ENCODE results near the gene STK11.
"Not testable (repeated sequence)": the region's sequence is repeated elsewhere in the genome, so short reads cannot be mapped to it uniquely, and the experiment has no call there.

The STK11 gene

DNA sequence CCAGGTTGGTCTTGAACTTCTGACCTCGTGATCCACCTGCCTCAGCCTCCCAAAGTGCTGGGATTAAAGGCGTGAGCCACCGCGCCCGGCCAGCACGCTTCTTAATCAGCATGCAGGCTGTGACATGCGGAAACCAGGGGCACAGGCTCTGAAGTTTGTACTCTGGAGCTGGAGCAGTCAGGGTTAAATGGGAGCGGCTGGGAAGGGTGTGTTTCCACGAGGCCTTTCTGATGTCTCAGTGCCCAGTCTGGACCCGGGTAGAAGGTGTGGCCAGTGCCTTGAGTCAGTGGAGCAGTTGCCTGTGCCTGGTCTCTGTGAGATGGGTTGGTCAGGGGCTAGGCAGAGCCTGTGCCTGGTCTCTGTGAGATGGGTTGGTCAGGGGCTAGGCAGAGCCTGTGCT is 3.3 kb downstream of the STK11 start:
- DNase-seq (ENCODE audit: low read depth): not testable (repeated sequence)

DNA sequence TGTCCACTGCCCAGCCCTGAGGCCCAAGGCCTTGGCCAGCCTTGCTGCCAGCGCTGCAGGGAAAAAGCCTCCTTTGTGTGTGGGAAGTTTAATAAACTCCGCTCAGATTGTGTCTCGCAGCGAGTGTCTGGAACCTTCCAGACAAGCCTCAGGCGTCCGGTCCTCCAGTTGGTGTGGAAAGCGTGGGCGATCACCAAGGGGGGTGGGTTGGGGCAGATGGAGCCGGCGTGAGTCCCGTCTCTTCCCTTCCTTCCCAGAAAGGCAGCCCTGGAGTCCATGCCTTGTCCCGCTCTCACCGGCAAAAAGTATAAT is 4.6 kb downstream of the STK11 start:
- no peak for DNase-seq (ENCODE audit: low read depth)

DNA sequence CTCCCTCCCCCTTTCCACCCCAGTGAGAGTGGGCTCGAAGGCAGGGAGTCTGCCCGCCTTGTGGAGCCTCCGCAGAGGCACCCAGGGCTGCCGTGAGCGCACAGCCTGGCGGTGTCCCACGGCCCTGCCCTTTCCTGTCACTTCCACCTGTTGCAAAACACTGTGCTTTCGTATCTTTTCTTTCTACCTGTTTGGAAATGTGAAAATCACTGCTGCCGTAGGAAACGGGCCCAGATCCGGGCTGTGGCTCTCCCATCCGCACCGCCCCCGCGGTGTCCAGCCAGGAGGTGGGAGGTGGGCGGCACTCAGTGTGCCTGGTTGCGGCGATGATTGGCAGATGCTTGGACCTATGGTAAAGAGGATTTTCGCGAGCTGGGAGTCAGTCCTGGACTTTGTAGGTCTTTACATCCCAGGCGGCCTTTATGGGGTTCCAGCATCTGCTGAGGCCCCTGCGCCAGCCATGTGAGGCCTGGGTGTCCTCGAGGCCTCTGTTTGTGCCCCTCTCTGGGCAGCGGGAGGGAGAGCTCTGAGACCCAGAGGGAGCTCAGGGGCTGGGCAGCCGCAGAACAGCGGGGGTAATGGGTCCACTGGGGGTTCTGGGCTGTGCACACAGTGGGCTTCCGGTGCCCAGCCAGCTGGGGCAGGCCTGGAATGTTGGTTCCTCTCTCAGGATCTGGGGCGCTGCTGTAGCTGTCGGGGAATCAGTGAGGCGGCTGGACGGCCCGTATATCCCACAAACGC is 6.1 kb downstream of the STK11 start:
- no peak for DNase-seq (ENCODE audit: low read depth)

GRCh38 chr19:1213391-1214286 is 8.1 kb downstream of the STK11 start:
- no peak for DNase-seq (ENCODE audit: low read depth)

DNA sequence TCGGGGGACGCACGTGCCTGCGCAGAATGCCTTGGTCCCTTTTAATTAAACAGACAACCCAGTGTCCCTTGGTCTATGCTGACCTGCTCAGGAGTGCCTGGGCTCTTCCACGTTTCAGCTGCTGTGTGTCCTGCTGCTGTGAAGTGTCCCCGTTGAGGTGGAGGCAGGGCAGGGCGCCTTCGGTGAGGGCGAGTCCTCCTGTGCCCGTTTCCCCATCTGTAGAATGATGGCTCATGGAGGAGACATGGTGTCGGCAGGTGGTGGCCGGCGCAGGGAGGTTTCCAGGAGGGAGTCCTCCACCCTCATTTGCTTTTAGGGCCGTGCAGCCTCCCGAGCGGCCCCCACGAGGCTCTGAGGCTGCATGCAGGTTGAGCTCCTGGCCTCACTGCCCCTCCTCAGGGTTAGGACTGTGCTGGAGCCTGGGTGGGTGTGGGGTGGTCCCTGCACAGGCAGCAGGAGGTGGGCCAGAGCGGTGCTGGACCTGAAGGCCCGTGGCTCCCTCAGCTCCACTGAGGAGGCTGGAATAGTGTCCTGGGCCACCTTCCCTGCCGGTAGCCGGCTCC is 8.8 kb downstream of the STK11 start:
- DNase-seq (ENCODE audit: low read depth): no peak

DNA sequence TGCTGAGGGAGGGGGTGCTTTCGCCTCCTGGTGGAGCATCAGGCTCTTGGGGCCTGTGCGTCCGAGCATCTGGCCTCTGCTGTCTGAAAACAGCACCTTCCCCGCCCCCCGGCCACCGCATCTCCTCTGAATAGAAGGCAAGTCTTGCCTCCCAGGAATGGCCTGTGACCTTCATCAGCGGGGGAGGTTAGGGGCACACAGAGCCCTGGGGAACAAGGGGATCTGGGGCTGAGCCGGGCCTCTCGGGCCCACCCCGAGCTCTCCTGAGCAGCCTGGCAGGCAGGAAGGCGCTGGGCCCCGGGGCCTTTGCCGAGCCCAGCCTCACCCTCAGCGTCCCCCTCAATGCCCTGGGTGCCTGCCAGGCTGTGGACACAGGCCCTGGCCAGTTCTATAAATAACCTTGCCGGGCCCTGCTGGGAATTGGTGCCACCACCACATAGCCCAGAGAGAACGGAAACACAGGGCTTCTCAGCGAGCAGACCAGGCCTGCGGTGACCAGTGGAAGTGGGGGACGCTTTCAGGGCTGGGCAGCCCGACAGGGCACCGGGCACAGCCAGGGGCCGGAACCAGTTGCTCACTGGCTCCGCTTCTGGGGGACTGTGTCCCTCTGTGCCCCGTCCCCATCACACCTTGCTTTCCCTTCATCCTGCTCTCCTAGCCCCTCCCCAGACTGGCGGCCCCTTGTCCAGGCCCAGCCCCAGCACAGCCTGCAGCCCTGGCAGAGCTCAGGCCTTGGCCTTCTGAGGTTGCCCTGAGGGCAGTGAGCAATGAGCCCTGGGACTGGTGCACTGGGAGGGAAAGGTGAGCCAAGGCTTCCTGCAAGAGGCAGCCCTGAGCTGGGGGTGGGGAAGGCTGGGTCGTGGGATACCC is 9.5 kb downstream of the STK11 start:
- no peak for DNase-seq (ENCODE audit: low read depth)

GRCh38 chr19:1216756-1217155 is 11.2 kb downstream of the STK11 start:
- no peak for DNase-seq (ENCODE audit: low read depth)

GRCh38 chr19:1217366-1217765 is 11.8 kb downstream of the STK11 start:
- DNase-seq (ENCODE audit: low read depth): no peak

DNA sequence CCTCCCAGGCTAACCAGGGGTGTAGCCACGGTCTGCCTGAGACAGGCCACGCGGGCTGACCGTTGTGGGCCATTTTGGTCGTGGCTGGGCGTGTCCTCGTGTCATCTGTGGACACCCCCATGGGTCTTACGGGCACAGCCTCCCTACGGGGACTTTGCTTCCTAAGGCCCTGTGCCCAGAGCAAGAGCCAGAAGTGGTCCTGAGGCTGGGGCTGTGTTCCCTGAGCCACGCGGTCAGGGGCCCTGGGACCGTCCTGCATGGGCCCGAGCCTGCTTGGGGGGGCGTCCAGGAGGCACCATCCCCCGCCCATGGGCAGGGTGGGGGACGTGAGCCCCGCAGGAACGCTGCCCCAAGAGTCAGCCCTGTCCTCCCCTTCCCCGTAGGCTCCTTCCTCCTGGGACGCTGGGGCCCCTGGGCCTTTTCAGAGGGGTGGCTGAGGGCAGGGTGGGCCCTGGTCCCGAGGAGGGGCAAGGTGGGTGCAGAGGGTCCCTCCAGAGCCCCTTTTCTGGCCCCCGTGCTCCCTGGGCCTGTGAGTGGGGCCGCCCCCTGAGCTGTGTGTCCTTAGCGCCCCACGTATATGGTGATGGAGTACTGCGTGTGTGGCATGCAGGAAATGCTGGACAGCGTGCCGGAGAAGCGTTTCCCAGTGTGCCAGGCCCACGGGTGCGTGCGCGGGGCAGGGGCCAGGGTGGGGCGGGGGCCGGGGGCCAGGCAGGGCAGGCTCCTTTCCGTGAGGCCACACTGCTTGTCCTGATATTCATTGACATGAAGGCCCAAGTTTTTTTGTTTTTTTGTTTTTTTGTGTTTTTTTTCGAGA is 13.4 kb downstream of the STK11 start:
- no peak for DNase-seq (ENCODE audit: low read depth)

DNA sequence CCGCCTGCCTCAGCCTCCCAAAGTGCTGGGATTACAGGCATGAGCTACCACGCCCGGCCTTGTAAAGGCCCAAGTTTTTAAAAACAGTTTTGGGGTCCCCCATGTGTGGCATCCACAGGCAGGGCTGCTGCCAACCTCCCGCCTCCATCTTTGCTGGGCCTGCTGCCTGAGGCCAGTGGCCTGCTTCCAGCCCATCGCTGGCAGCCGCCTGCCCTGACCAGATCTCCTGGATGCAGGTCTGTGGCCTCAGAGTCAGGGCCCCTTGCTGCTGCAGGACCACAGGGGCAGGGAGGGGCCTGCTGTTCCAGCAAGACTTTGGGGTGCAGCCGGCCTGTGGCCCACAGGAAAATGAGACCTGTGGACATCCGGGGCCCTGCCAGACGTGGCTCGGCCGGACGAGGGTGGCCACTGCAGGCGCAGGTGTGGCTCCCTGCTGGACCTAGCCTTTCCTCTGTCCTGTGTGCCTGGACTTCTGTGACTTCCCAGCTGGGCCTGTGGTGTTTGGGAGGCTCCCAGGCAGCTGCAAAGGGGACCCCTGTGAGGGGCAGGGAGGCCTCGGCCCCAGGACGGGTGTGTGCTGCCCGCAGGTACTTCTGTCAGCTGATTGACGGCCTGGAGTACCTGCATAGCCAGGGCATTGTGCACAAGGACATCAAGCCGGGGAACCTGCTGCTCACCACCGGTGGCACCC is 14.4 kb downstream of the STK11 start:
- no peak for DNase-seq (ENCODE audit: low read depth)

DNA sequence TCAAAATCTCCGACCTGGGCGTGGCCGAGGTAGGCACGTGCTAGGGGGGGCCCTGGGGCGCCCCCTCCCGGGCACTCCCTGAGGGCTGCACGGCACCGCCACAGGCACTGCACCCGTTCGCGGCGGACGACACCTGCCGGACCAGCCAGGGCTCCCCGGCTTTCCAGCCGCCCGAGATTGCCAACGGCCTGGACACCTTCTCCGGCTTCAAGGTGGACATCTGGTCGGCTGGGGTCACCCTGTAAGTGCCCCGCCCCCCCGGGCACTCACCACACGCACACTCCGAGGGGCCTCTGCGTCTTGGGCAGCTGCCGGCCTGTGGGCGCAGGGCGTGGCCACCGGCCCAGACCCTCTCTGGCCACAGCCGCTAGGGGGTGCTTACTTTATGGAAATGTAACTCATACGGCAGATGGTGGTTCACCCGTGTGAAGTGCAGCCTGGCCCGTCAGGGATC is 14.9 kb downstream of the STK11 start:
- no peak for DNase-seq (ENCODE audit: low read depth)

- DNase-seq (ENCODE audit: low read depth): no peak
Observed at GRCh38 chr19:1220976-1221903, 15.7 kb downstream of the STK11 start.

DNA sequence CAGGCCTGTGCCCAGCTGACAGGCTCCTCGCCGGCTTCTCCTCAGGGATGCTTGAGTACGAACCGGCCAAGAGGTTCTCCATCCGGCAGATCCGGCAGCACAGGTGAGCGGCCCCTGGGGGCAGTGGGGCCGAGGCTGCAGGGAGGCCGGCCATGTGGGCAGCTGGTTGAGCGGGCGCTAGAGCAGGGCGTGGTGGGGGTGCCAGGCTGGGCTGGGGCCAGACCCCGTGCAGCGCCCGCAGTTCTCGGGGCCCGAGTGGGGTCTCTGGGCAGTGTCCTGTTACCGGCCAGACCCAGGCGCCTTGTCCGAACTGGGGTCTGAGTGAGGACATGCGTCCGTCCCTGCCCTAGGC is 16.3 kb downstream of the STK11 start:
- no peak for DNase-seq (ENCODE audit: low read depth)

- DNase-seq (ENCODE audit: low read depth): no peak
Observed at GRCh38 chr19:1222394-1222793, 16.8 kb downstream of the STK11 start.

- no peak for DNase-seq (ENCODE audit: low read depth)
Observed at GRCh38 chr19:1223018-1223855, 17.7 kb downstream of the STK11 start.

DNA sequence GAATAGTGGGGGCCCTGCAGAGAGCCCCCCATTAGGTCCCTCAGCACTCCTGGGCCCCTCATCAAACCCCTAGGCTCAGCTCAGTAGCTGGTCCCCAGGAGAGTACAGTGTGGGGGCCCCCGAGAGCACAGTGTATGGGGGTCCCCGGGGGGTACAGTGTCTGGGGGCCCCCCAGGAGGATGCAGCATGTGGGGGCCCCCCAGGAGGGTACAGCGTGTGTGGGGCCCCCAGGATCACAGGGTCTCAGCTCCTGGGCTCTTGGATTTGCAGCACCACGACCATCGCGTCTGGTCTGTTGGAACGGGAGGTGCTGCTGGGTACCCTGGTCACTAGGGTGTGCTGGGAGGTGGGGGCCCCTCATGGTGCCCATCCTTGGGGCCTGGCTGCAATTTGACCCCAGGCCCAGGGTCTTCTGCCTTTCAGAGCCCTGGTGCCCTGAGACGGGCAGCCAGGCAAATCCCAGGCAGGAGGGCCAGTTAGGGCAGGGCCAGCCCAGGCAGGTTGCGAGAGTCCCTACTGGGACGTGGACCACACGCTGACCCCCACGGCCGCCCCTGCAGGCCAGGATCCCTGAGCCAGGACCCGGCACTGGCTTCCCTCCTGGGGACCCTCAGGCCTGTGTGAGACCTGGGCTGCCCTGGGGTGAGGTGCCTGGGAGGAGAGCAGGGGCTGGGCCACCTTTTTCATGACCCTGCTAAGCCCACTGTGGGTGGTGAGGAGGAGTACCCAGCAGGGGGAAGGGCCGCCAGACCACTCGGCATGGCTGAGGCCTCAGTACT is 18.7 kb downstream of the STK11 start:
- no peak for DNase-seq (ENCODE audit: low read depth)

DNA sequence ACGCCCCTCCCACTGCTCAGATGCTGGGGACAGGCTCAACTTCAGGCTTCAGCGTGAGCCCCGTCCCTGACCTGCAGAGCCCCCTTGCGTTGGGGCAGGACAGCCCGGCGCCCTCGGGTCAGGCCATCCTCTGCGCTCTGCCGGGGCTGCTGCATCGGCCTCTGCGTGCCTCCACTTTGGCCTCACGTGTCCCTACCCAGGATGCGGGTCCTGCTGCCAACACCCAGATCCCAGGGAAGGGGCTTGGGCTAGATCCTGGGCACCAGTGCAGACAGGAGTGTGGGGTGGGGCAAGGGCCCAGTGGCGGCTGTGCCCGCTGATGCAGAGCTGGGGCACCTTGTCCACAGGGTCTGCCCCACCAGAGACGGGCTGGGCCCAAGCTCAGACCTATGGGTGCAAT is 19.3 kb downstream of the STK11 start:
- no peak for DNase-seq (ENCODE audit: low read depth)
